HepG2 (cell line): ENCODE results near the gene ZDHHC8. TPM values are rescaled to one million over a fixed set of nuclear protein-coding genes. Genes with fewer than 3 reads are reported as not detected.

ENCODE experiments used
- EZH2 ChIP-seq: conservative IDR thresholded peaks from 2 replicates; pipeline ENCODE4 v1.6.1; 2012; ENCODE audit warnings: mild to moderate bottlenecking, low read depth, low read length, moderate library complexity
- GLI4 ChIP-seq: sonication (generic); formaldehyde crosslinking; IDR thresholded peaks from 2 replicates; pipeline ENCODE4 v1.5.1; 2020; ENCODE audit warnings: missing genetic modification reagents, mild to moderate bottlenecking, moderate library complexity, borderline replicate concordance
- GZF1 ChIP-seq: sonication (generic); formaldehyde crosslinking; IDR thresholded peaks from 2 replicates; pipeline ENCODE4 v1.5.1; 2020; ENCODE audit warnings: mild to moderate bottlenecking, missing genetic modification reagents
- KLF12 ChIP-seq: sonication (generic); formaldehyde crosslinking; IDR thresholded peaks from 2 replicates; pipeline ENCODE4 v1.4.0; 2020; ENCODE audit warnings: missing genetic modification reagents, borderline replicate concordance
- NCOR1 ChIP-seq: fragments of 200-600 bp; sonication (generic); IDR thresholded peaks from 2 replicates; pipeline ENCODE4 v1.7.0; 2017; ENCODE audit warnings: antibody characterized with exemption, low read length, borderline replicate concordance
- PAXIP1 ChIP-seq: sonication (generic); formaldehyde crosslinking; conservative IDR thresholded peaks from 2 replicates; pipeline ENCODE4 v1.4.0; 2020; ENCODE audit warnings: mild to moderate bottlenecking, missing genetic modification reagents, moderate library complexity
- RBM22 ChIP-seq: fragments of 200-400 bp; formaldehyde crosslinking; optimal IDR thresholded peaks from 2 replicates; pipeline ENCODE3; 2017; ENCODE audit warnings: mild to moderate bottlenecking, low read length, moderate library complexity
- RCOR2 ChIP-seq: IDR thresholded peaks from 2 replicates; pipeline ENCODE4 v1.6.1; 2016; ENCODE audit warnings: missing biosample characterization, missing genetic modification reagents
- RNF219 ChIP-seq: sonication (generic); formaldehyde crosslinking; IDR thresholded peaks from 2 replicates; pipeline ENCODE4 v1.5.0; 2020; ENCODE audit warnings: mild to moderate bottlenecking, missing genetic modification reagents
- STAG1 ChIP-seq: sonication (generic); formaldehyde crosslinking; IDR thresholded peaks from 2 replicates; pipeline ENCODE4 v1.4.0; 2020; ENCODE audit warnings: missing genetic modification reagents
- TAF1 ChIP-seq: sonication (generic); formaldehyde crosslinking; IDR thresholded peaks from 2 replicates; pipeline ENCODE4 v1.4.0; 2020; ENCODE audit warnings: missing genetic modification reagents
- ZBTB4 ChIP-seq: sonication (generic); formaldehyde crosslinking; IDR thresholded peaks from 2 replicates; pipeline ENCODE4 v1.4.0; 2020; ENCODE audit warnings: missing genetic modification reagents, mild to moderate bottlenecking, borderline replicate concordance
- ZNF121 ChIP-seq: sonication (generic); formaldehyde crosslinking; IDR thresholded peaks from 2 replicates; pipeline ENCODE4 v1.5.0; 2020; ENCODE audit warnings: mild to moderate bottlenecking, missing genetic modification reagents
- ZNF335 ChIP-seq: sonication (generic); formaldehyde crosslinking; IDR thresholded peaks from 2 replicates; pipeline ENCODE4 v1.4.0; 2020; ENCODE audit warnings: missing genetic modification reagents
- ZNF451 ChIP-seq: sonication (generic); formaldehyde crosslinking; IDR thresholded peaks from 2 replicates; pipeline ENCODE4 v1.5.0; 2020; ENCODE audit warnings: mild to moderate bottlenecking, missing genetic modification reagents
- ZNF672 ChIP-seq: sonication (generic); formaldehyde crosslinking; IDR thresholded peaks from 2 replicates; pipeline ENCODE4 v1.8.1; 2022; ENCODE audit warnings: missing genetic modification reagents
- ZNF770 ChIP-seq: sonication (generic); formaldehyde crosslinking; IDR thresholded peaks from 2 replicates; pipeline ENCODE4 v1.5.0; 2020; ENCODE audit warnings: mild to moderate bottlenecking, missing genetic modification reagents
- ZNF775 ChIP-seq: sonication (generic); formaldehyde crosslinking; IDR thresholded peaks from 2 replicates; pipeline ENCODE4 v1.4.0; 2020; ENCODE audit warnings: missing genetic modification reagents, mild to moderate bottlenecking, moderate library complexity, borderline replicate concordance
- polyA plus RNA-seq, 8 experiments: library from polyadenylated mRNA; depleted of rRNA in 3 of 8; stranded (reverse) in 7 of 8; unstranded in 1 of 8; fragments of >200 nt; fragmentation: Illumina TruSeq in 4 of 8; extraction: Trizol in 4 of 8; gene quantifications; 2 replicates each; pipeline versions ENCODE4 v1.2.1 to v1.2.3, GENCODE V29; 2011 to 2016; ENCODE audit warnings: low read depth in 4 of 8, missing spikeins in 1 of 8, mixed read lengths in 1 of 8; ENCODE audit not compliant: insufficient read depth in 1 of 8
- total RNA-seq, 5 experiments: library from RNA; depleted of rRNA; stranded (reverse); fragments of >200 nt; fragmentation: Illumina TruSeq; extraction: Trizol; gene quantifications; 2 replicates each; pipeline ENCODE4 v1.2.3, GENCODE V29; 2016; ENCODE audit warnings: low read depth in 1 of 5

Gene ZDHHC8
- total and polyA plus RNA-seq, 2 of the 13 experiments (the other 11 are each of a cell fraction or from before 2014, with no cell fraction given) = 7.5 to 21.3 TPM

- TF ChIP-seq ZBTB4 (CRISPR knock-in tag) = no peak
- TF ChIP-seq STAG1 (CRISPR knock-in tag) = peak; percentile 74
- peak; percentile 74 for TF ChIP-seq PAXIP1 (CRISPR knock-in tag)
- no peak for TF ChIP-seq RCOR2
- peak; percentile 45; the same call in 1 of the 2 replicates for TF ChIP-seq NCOR1
- no peak for TF ChIP-seq ZNF775 (CRISPR knock-in tag)
- TF ChIP-seq ZNF335 = no peak
- TF ChIP-seq ZNF451 = no peak; the same call in 1 of the 2 replicates
- TF ChIP-seq TAF1 (CRISPR knock-in tag) = no peak
- TF ChIP-seq EZH2 = no peak
- TF ChIP-seq KLF12 (CRISPR knock-in tag) = no peak
- 0 out of 2 replicates have a peak, but pooled peaks have one; percentile 17 for TF ChIP-seq ZNF121 (CRISPR knock-in tag)
- TF ChIP-seq RNF219 = no peak
- TF ChIP-seq GLI4 = no peak
- TF ChIP-seq RBM22 = peak; percentile 97
- 0 out of 2 replicates have a peak, but pooled peaks have one; percentile 44 for TF ChIP-seq GZF1 (CRISPR knock-in tag)
- TF ChIP-seq ZNF770 (CRISPR knock-in tag) = no peak
- no peak for TF ChIP-seq ZNF672
These were observed 2.5 kb upstream of the ZDHHC8 start (continued) for GRCh38 chr22:20128902-20129746.
